Prostate gland (tissue), 2 donors: Measurements from ENCODE around the gene POMZP3. TPM values are rescaled to one million over a fixed set of nuclear protein-coding genes. Genes with fewer than 3 reads are reported as not detected.
"Not testable (repeated sequence)": the region's sequence is repeated elsewhere in the genome, so short reads cannot be mapped to it uniquely, and the experiment has no call there.

Source experiments
- DNase-seq: peaks from one replicate; pipeline ENCODE4 v3.0.0-alpha.2; 2019; ENCODE audit warnings: low spot score
- H3K27ac ChIP-seq, 2 donors: fragments of 200-600 bp; sonication (generic); 2 replicates each; pipeline ENCODE4 v1.5.1; 2017 to 2019
- H3K27me3 ChIP-seq: fragments of 200-600 bp; sonication (generic); replicated peaks from 2 replicates; pipeline ENCODE4 v1.5.1; 2019; ENCODE audit not compliant: insufficient read depth
- H3K36me3 ChIP-seq, 2 donors: fragments of 200-600 bp; sonication (generic); 1 replicate in 1 of 2; 2 replicates in 1 of 2; pipeline versions ENCODE4 v1.5.1 to v1.8.1; 2017 to 2019
- H3K4me1 ChIP-seq: fragments of 200-600 bp; sonication (generic); replicated peaks from 2 replicates; pipeline ENCODE4 v1.5.1; 2019
- H3K4me3 ChIP-seq, 2 donors: fragments of 200-600 bp; sonication (generic); 2 replicates each; pipeline ENCODE4 v1.5.1; 2017 to 2019
- H3K9me3 ChIP-seq: fragments of 200-600 bp; sonication (generic); 2 replicates; pipeline ENCODE4 v1.5.1; 2017
- CTCF ChIP-seq, 4 experiments: fragments of 200-600 bp in 2 of 4; fragments of 450-650 bp in 2 of 4; sonication (generic) in 2 of 4; IDR thresholded peaks; 1 replicate in 3 of 4; 2 replicates in 1 of 4; pipeline ENCODE4 v1.5.1; 2016 to 2019; ENCODE audit warnings: antibody characterized with exemption in 4 of 4, mild to moderate bottlenecking in 2 of 4, moderate library complexity in 2 of 4
- POLR2AphosphoS5 ChIP-seq: sonication (generic); formaldehyde crosslinking; IDR thresholded peaks from one replicate; pipeline ENCODE4 v1.6.1; 2017; ENCODE audit warnings: antibody characterized with exemption
- WGBS: methylation state at CpG from one replicate; pipeline ENCODE4 v1.1.5; 2018; 5-methylcytosine and 5-hydroxymethylcytosine counted together
- intact Hi-C: fragments of 100-400 bp; cut with DNase I; formaldehyde crosslinking; loops from one replicate; pipeline ENCODE4 v1.14.2; 2022
- total RNA-seq, 2 donors: library from RNA; depleted of rRNA; stranded (reverse); fragments of >200 nt; gene quantifications; one replicate each; pipeline ENCODE4 v1.1.0, GENCODE V29; 2016

Gene POMZP3
- total RNA-seq, 2 donors from 2014 or later, result 8.2 to 11.2 TPM

- WGBS, result 6% methylated on average over 2 of the region's 3 CpGs
- H3K9me3 ChIP-seq, H3K27me3 ChIP-seq, H3K4me1 ChIP-seq, H3K27ac ChIP-seq, intact Hi-C loops, H3K36me3 ChIP-seq, H3K4me3 ChIP-seq: not testable (repeated sequence)
- peak; percentile 63 for DNase-seq
- TF ChIP-seq POLR2AphosphoS5 (peak; percentile 18), CTCF (IDR thresholded peaks at IDR 0.05) (peak in 2 of 4 experiments; percentile 22 to 49)
These were observed 13.3 kb downstream of the POMZP3 start for GRCh38 chr7:76613783-76614182.

GRCh38 chr7:76612232-76612631 lies 14.8 kb downstream of the POMZP3 start:
- H3K27me3 ChIP-seq, H3K27ac ChIP-seq, H3K4me1 ChIP-seq, H3K36me3 ChIP-seq, DNase-seq, H3K4me3 ChIP-seq, H3K9me3 ChIP-seq, intact Hi-C loops: not testable (repeated sequence)
- WGBS, result no CpG with 5 or more reads among the region's 3 CpGs

GRCh38 chr7:76609864-76610263 lies 17.2 kb downstream of the POMZP3 start:
- H3K9me3 ChIP-seq, DNase-seq, H3K4me1 ChIP-seq, intact Hi-C loops, H3K27ac ChIP-seq, H3K4me3 ChIP-seq, H3K27me3 ChIP-seq, H3K36me3 ChIP-seq: not testable (repeated sequence)
- 100% methylated on average over 1 of the region's 10 CpGs for WGBS

GRCh38 chr7:76608469-76608868 lies 18.6 kb downstream of the POMZP3 start:
- intact Hi-C loops, result not testable (repeated sequence)

GRCh38 chr7:76606027-76606426 lies 21.1 kb downstream of the POMZP3 start:
- H3K9me3 ChIP-seq, H3K4me3 ChIP-seq, H3K36me3 ChIP-seq, H3K27me3 ChIP-seq, intact Hi-C loops, H3K4me1 ChIP-seq, H3K27ac ChIP-seq: not testable (repeated sequence)
- TF ChIP-seq POLR2AphosphoS5, result peak; percentile 66
- DNase-seq, result peak; percentile 60
- whole genome bisulfite sequencing, result 0% methylated on average over 4 of the region's 6 CpGs

More at GRCh38 chr7:76608469-76608868, 18.6 kb downstream of the POMZP3 start:
- H3K36me3 ChIP-seq, H3K4me1 ChIP-seq, DNase-seq, H3K27ac ChIP-seq, H3K27me3 ChIP-seq, H3K4me3 ChIP-seq, H3K9me3 ChIP-seq: not testable (repeated sequence)
- WGBS, result 68% methylated on average over 6 of the region's 7 CpGs

- H3K9me3 ChIP-seq, H3K27me3 ChIP-seq, H3K27ac ChIP-seq, H3K4me1 ChIP-seq, H3K36me3 ChIP-seq, H3K4me3 ChIP-seq, DNase-seq, intact Hi-C loops: not testable (repeated sequence)
- 92% methylated on average over 3 of the region's 3 CpGs for WGBS
These were observed 26.4 kb downstream of the POMZP3 start for GRCh38 chr7:76600650-76601049.

GRCh38 chr7:76600116-76600482 lies 27.0 kb downstream of the POMZP3 start:
- not testable (repeated sequence) for H3K36me3 ChIP-seq, H3K4me3 ChIP-seq
- WGBS, result 85% methylated on average over 1 of the region's 2 CpGs

GRCh38 chr7:76598590-76599264 lies 28.4 kb downstream of the POMZP3 start:
- DNase-seq, H3K4me3 ChIP-seq, H3K27ac ChIP-seq, H3K9me3 ChIP-seq, H3K27me3 ChIP-seq, H3K4me1 ChIP-seq, intact Hi-C loops, H3K36me3 ChIP-seq: not testable (repeated sequence)

More at GRCh38 chr7:76600116-76600482, 27.0 kb downstream of the POMZP3 start:
- DNase-seq, H3K9me3 ChIP-seq, H3K4me1 ChIP-seq, H3K27ac ChIP-seq, intact Hi-C loops, H3K27me3 ChIP-seq: not testable (repeated sequence)

- WGBS, result 90% methylated on average over 1 of the region's 1 CpG
- intact Hi-C loops, result not testable (repeated sequence)
These were observed 29.8 kb downstream of the POMZP3 start for GRCh38 chr7:76597288-76597687.

GRCh38 chr7:76592694-76593093 lies 34.4 kb downstream of the POMZP3 start:
- H3K27ac ChIP-seq, H3K27me3 ChIP-seq, DNase-seq, H3K36me3 ChIP-seq, intact Hi-C loops, H3K9me3 ChIP-seq, H3K4me3 ChIP-seq, H3K4me1 ChIP-seq: not testable (repeated sequence)
- WGBS, result 45% methylated on average over 2 of the region's 2 CpGs

More at GRCh38 chr7:76597288-76597687, 29.8 kb downstream of the POMZP3 start:
- not testable (repeated sequence) for H3K27me3 ChIP-seq, H3K36me3 ChIP-seq, H3K9me3 ChIP-seq, H3K4me1 ChIP-seq, DNase-seq, H3K4me3 ChIP-seq, H3K27ac ChIP-seq

GRCh38 chr7:76591602-76592304 lies 35.3 kb downstream of the POMZP3 start:
- DNase-seq, H3K27me3 ChIP-seq, H3K9me3 ChIP-seq, H3K27ac ChIP-seq, H3K4me3 ChIP-seq, intact Hi-C loops, H3K36me3 ChIP-seq, H3K4me1 ChIP-seq: not testable (repeated sequence)
- WGBS, result 91% methylated on average over 2 of the region's 2 CpGs
